KMS-11 (cell line): ENCODE measurements around the gene CLIC3.

Experiments used
- H2AFZ ChIP-seq: fragments of 200-600 bp; sonication (generic); 2 replicates; pipeline ENCODE4 v1.6.1; 2016; ENCODE audit warnings: antibody characterized with exemption, mixed run types, low read depth
- H3K27ac ChIP-seq: fragments of 200-600 bp; sonication (generic); 2 replicates; pipeline ENCODE4 v1.6.1; 2016; ENCODE audit warnings: mild to moderate bottlenecking, mixed run types
- H3K27me3 ChIP-seq: fragments of 200-600 bp; sonication (generic); 2 replicates; pipeline ENCODE4 v1.6.1; 2017; ENCODE audit warnings: mild to moderate bottlenecking, low read depth, mixed run types, moderate library complexity; ENCODE audit not compliant: insufficient read depth
- H3K36me3 ChIP-seq: fragments of 200-600 bp; sonication (generic); 2 replicates; pipeline ENCODE4 v1.6.1; 2017; ENCODE audit warnings: mild to moderate bottlenecking, mixed run types; ENCODE audit not compliant: insufficient read depth
- H3K4me1 ChIP-seq: fragments of 200-600 bp; sonication (generic); 2 replicates; pipeline ENCODE4 v1.6.1; 2016; ENCODE audit warnings: mild to moderate bottlenecking, low read depth, mixed run types; ENCODE audit not compliant: poor library complexity, severe bottlenecking
- H3K4me2 ChIP-seq: fragments of 200-600 bp; sonication (generic); 2 replicates; pipeline ENCODE4 v1.7.0; 2016; ENCODE audit warnings: mild to moderate bottlenecking, mixed run types
- H3K4me3 ChIP-seq: fragments of 200-600 bp; sonication (generic); IDR thresholded peaks from 2 replicates; pipeline ENCODE4 v1.6.1; 2017; ENCODE audit warnings: low read depth, low read length, mixed read lengths; ENCODE audit not compliant: insufficient read depth
- H3K79me2 ChIP-seq: fragments of 200-600 bp; sonication (generic); 2 replicates; pipeline ENCODE4 v1.6.1; 2016; ENCODE audit warnings: low read depth, mixed run types; ENCODE audit not compliant: insufficient read depth
- H3K9ac ChIP-seq: fragments of 200-600 bp; sonication (generic); 2 replicates; pipeline ENCODE4 v1.6.1; 2016; ENCODE audit warnings: mild to moderate bottlenecking, mixed run types
- H4K20me1 ChIP-seq: fragments of 200-600 bp; sonication (generic); 2 replicates; pipeline ENCODE4 v1.6.1; 2016; ENCODE audit warnings: mild to moderate bottlenecking, mixed run types; ENCODE audit not compliant: insufficient read depth
- TF ChIP-seq, protein P1 (sequence below): fragments of 200-600 bp; sonication (generic); conservative IDR thresholded peaks from 2 replicates; pipeline ENCODE4 v1.6.1; 2017; ENCODE audit warnings: low read depth, mild to moderate bottlenecking, antibody characterized with exemption, low read length, moderate library complexity, mixed read lengths

Gene CLIC3, protein sequence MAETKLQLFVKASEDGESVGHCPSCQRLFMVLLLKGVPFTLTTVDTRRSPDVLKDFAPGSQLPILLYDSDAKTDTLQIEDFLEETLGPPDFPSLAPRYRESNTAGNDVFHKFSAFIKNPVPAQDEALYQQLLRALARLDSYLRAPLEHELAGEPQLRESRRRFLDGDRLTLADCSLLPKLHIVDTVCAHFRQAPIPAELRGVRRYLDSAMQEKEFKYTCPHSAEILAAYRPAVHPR

DNA sequence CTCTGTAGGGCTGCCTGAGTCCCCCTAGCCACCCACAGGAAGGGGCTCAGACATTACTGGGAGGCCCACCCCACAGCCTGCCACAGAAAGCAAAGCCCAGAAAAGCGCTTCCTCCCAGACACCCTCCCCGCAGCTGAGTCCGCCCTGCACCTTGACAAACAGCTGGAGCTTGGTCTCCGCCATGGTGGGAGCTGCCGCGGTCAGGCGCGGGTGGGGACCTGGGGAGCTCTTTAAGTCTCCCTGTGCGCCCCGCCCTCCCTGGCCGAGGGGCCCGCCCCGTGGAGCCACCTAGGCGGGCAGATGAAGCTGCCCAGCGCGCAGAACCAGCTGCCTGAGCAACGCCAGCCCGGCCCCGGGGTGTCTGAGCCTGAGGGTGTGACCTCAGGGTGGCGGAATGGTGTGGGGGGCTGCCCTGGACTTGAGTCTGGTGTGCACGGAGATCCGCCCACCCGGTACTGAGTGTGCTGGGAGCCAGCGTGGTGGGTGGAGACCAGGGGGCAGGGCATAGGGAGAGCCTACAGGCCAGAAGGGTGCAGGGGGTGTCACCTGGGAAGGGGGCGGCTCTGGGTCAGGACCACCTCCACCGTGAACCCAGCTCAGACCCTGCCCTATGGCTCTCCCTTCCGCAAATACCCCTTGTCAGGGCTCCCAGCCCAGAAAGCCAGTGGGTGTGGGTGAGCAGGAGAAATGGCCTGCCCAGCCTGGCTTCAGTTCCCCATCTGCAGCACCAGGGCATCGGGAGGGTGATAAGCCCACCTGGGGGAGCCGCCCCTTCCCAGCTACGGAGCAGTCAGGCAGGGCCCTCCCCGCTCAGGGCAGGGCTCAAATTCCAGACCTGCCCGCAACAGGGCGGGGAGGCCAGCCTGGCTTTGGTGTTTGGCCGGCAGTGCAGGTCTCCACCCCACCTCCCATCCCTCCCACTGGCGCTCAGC, at the start of gene CLIC3:
CLIC3 (minus strand) TSS at position 208 of the 932 bp plus-strand sequence; CDS start at position 183, 25 bp downstream.
- no peak within 1 kb of the TSS for H3K27ac ChIP-seq
- no peak within 1 kb of the TSS for H3K4me2 ChIP-seq

DNA sequence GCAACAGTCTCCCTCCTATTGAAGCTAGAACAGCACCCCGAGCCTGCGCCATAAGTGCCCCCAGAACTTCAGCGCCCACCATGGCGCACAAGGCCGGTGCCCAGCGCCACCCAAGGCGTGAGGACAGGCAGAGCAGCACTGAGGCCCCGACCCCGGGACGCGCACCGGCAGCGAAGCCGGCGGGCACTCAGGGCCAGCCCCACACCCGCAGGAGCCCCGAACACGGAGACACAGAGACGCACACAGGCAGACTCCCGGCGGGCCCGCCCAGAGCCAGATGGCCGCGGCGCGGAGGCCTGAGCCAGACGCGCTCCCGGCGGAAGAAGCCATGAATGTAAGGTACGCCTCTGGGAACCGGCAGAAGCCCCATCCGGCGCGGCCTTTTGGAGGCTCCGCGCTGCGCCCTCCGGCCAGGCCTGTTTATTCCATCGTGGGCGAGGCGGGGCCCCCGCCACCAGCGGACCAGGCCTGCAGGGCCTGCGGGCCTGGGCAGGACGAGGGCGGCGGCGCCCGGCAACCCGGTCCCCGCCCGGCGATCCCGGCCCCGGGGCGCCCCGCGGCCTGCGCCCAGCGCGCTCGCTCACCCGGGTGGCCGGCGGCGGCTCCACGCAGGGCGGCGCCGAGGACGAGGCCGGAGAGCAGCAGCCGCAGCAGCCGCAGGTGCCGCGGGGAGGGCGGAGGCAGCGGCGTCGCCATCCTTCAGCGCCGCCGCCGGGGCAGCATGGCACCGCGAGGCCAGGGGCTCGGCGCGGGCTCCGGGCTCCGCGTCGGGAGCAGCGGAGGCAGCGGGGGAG, 49.1 kb upstream of the CLIC3 start:
- Histone ChIP-seq H3K79me2 (no peaks in the 10 kb centered on the region), H3K27me3 (peaks cover 87% of the 10 kb centered on the region), H3K4me1 (no peaks in the 10 kb centered on the region), H3K4me3 (no peak overlapping the region), H3K9ac (no peak overlapping the region), H3K27ac (no peak overlapping the region), H2AFZ (no peak overlapping the region), H3K36me3 (no peaks in the 10 kb centered on the region), H4K20me1 (no peaks in the 10 kb centered on the region), H3K4me2 (no peak overlapping the region; the same call in 1 of the 2 replicates)
- TF ChIP-seq, protein P1, sequence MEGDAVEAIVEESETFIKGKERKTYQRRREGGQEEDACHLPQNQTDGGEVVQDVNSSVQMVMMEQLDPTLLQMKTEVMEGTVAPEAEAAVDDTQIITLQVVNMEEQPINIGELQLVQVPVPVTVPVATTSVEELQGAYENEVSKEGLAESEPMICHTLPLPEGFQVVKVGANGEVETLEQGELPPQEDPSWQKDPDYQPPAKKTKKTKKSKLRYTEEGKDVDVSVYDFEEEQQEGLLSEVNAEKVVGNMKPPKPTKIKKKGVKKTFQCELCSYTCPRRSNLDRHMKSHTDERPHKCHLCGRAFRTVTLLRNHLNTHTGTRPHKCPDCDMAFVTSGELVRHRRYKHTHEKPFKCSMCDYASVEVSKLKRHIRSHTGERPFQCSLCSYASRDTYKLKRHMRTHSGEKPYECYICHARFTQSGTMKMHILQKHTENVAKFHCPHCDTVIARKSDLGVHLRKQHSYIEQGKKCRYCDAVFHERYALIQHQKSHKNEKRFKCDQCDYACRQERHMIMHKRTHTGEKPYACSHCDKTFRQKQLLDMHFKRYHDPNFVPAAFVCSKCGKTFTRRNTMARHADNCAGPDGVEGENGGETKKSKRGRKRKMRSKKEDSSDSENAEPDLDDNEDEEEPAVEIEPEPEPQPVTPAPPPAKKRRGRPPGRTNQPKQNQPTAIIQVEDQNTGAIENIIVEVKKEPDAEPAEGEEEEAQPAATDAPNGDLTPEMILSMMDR, result no peak

More for the DNA sequence above, at the start of gene CLIC3:
- TF ChIP-seq, protein P1, result no peak
- Histone ChIP-seq H3K36me3 (no peaks in the 10 kb centered on the region), H3K4me1 (peaks cover 31% of the 10 kb centered on the region), H3K79me2 (no peaks in the 10 kb centered on the region), H4K20me1 (no peaks in the 10 kb centered on the region), H3K9ac (no peak within 1 kb of the TSS), H3K4me3 (no peak within 1 kb of the TSS), H2AFZ (no peak within 1 kb of the TSS), H3K27me3 (peaks cover 31% of the 10 kb centered on the region)

DNA sequence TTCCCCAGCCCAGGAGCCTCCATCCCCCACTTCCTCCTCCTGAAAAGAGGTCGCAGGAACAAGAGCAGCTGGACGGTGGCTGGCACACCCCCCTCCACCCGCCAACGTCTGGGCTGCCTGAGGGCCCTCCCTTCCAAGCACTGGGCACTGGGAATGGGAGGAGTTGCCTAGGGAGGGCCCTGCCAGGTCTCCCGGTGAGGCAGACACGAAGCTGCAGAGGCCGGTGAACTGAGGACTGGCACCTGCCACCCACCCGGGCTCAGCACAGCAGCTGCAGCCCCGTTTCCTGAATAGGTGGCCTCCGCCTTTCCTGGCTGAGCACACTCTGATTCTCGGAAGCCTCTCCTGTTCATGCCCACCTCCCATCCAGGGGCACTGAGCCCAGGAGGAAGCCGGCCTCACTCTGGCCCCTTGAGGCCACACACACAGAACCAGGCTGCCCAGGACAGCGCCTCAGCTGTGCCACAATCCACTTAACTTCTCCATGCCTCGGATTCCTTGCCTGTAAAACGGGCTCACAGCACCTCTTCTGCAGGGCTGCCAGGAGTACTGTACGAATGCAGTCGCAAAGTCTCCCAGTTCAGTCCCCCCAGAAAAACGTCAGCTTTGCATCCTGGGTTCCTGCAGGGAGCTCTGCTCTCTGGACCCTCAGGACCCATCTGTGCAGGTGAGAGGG, 48.3 kb upstream of the CLIC3 start:
- no peak overlapping the region for H3K4me2 ChIP-seq
- H4K20me1 ChIP-seq, result no peaks in the 10 kb centered on the region
- H3K4me3 ChIP-seq, result no peak overlapping the region
- H3K27ac ChIP-seq, result no peak overlapping the region
- no peak overlapping the region for H2AFZ ChIP-seq
- H3K27me3 ChIP-seq, result peaks cover 85% of the 10 kb centered on the region
- TF ChIP-seq, protein P1, result no peak
- H3K36me3 ChIP-seq, result no peaks in the 10 kb centered on the region
- H3K9ac ChIP-seq, result no peak overlapping the region
- H3K79me2 ChIP-seq, result no peaks in the 10 kb centered on the region
- H3K4me1 ChIP-seq, result no peaks in the 10 kb centered on the region

DNA sequence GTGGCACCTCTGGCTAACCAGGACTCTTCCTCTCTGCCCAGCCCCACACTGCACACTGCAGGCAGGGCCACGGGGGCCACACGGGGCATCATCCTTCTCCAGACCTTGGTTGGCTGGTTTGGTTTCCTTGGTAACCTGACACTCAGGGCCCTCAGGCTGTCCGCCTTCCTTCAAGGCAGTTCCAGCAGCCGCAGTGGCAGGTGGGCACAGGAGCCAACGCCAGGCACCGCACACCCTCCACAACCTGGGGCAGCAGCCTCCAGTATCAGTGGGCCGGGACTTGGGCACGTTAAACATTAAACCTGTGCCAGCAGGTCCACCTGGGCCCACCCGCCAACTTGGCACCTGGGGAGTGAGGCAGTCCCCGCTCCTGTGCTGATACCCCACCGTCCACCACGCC, 47.7 kb upstream of the CLIC3 start:
- no peak overlapping the region for H3K27ac ChIP-seq
- H4K20me1 ChIP-seq, result no peaks in the 10 kb centered on the region
- H3K27me3 ChIP-seq, result peaks cover 85% of the 10 kb centered on the region
- H3K4me1 ChIP-seq, result no peaks in the 10 kb centered on the region
- no peak overlapping the region for H3K9ac ChIP-seq
- no peak overlapping the region for H2AFZ ChIP-seq
- H3K4me3 ChIP-seq, result no peak overlapping the region
- no peaks in the 10 kb centered on the region for H3K79me2 ChIP-seq
- TF ChIP-seq, protein P1, result no peak
- no peak overlapping the region for H3K4me2 ChIP-seq
- no peaks in the 10 kb centered on the region for H3K36me3 ChIP-seq
